A549 (cell line): ENCODE data around the gene MVB12B. TPM values are rescaled to one million over a fixed set of nuclear protein-coding genes. Genes with fewer than 3 reads are reported as not detected.

Source experiments
- ATAC-seq, 2 experiments: fragments of 200-7000 bp in 1 of 2; fragments of >200 bp in 1 of 2; cut with Nextera tagmentation in 1 of 2; cut with Tn5 transposase in 1 of 2; 3 replicates each; pipeline versions ENCODE4 v1.8.0 to v1.9.1; 2018 to 2020; ENCODE audit warnings: mild to moderate bottlenecking in 1 of 2, moderate library complexity in 1 of 2
- CTCF ChIA-PET: fragments of 300-600 bp; sonication (Branson Sonifier 250); formaldehyde crosslinking; extraction: SDS; loops from one replicate; lab custom pipeline; 2021; ENCODE audit warnings: antibody characterized with exemption, inconsistent platforms; lab: Yijun Ruan, JAX
- POLR2A ChIA-PET: fragments of 350-600 bp; formaldehyde crosslinking; extraction: SDS; loops from one replicate; lab custom pipeline; 2021; ENCODE audit warnings: antibody characterized with exemption, inconsistent platforms; lab: Yijun Ruan, JAX
- DNase-seq, 2 experiments: peaks; one replicate each; pipeline versions ENCODE4 v3.0.0 to v3.0.0-alpha.2; 2011 to 2016; ENCODE audit warnings: low read depth in 1 of 2, low spot score in 1 of 2
- FAIRE-seq: peaks from 2 replicates; lab custom pipeline; 2011; peaks lifted over from hg19 to GRCh38; lab: Jason Lieb, UNC
- H3K27ac ChIP-seq, 2 experiments: fragments of >200 bp; sonication (Bioruptor Twin); formaldehyde crosslinking; 3 replicates each; pipeline ENCODE4 v1.5.1; 2016 to 2017
- H3K4me1 ChIP-seq: fragments of >200 bp; sonication (Bioruptor Twin); formaldehyde crosslinking; 3 replicates; pipeline ENCODE4 v1.6.1; 2016
- H3K4me2 ChIP-seq: fragments of >200 bp; sonication (Bioruptor Twin); formaldehyde crosslinking; 3 replicates; pipeline ENCODE4 v1.6.1; 2016
- H3K4me3 ChIP-seq: fragments of >200 bp; sonication (Bioruptor Twin); formaldehyde crosslinking; 3 replicates; pipeline ENCODE4 v1.5.1; 2016
- H3K9me3 ChIP-seq: fragments of >200 bp; sonication (Bioruptor Twin); formaldehyde crosslinking; 3 replicates; pipeline ENCODE4 v1.6.1; 2016
- BHLHE40 ChIP-seq: IDR thresholded peaks from 2 replicates; pipeline ENCODE4 v1.6.1; 2012; ENCODE audit warnings: low read depth, low read length, inconsistent platforms
- CBX2 ChIP-seq: fragments of 200-600 bp; sonication (generic); IDR thresholded peaks from 2 replicates; pipeline ENCODE4 v1.6.1; 2016; ENCODE audit warnings: low read depth, mild to moderate bottlenecking, borderline replicate concordance
- CBX8 ChIP-seq: fragments of 200-600 bp; sonication (generic); IDR thresholded peaks from 2 replicates; pipeline ENCODE4 v1.6.1; 2016
- CEBPB ChIP-seq, 2 experiments: fragments of >200 bp in 1 of 2; sonication (Bioruptor Twin) in 1 of 2; formaldehyde crosslinking in 1 of 2; IDR thresholded peaks; 2 replicates each; pipeline ENCODE4 v1.6.1; 2012 to 2016
- CHD2 ChIP-seq: fragments of 150-350 bp; IDR thresholded peaks from 2 replicates; pipeline ENCODE4 v1.6.1; 2014; ENCODE audit warnings: low read length; ENCODE audit not compliant: partially characterized antibody
- EHMT2 ChIP-seq: fragments of 200-600 bp; sonication (generic); IDR thresholded peaks from 2 replicates; pipeline ENCODE4 v1.6.1; 2016; ENCODE audit warnings: antibody characterized with exemption, low read depth, mild to moderate bottlenecking, moderate library complexity
- EP300 ChIP-seq, 2 experiments: fragments of >200 bp; sonication (Bioruptor Twin); formaldehyde crosslinking; IDR thresholded peaks; 2 replicates in 1 of 2; 3 replicates in 1 of 2; pipeline ENCODE4 v1.6.1; 2016 to 2017
- ESRRA ChIP-seq: fragments of 150-350 bp; IDR thresholded peaks from 2 replicates; pipeline ENCODE4 v1.6.1; 2014; ENCODE audit warnings: mild to moderate bottlenecking, low read length, borderline replicate concordance
- GATA3 ChIP-seq: IDR thresholded peaks from 2 replicates; pipeline ENCODE4 v1.6.1; 2012; ENCODE audit warnings: borderline replicate concordance
- JUN ChIP-seq, 2 experiments: fragments of >200 bp; sonication (Bioruptor Twin); formaldehyde crosslinking; IDR thresholded peaks; 2 replicates in 1 of 2; 3 replicates in 1 of 2; pipeline ENCODE4 v1.6.1; 2016 to 2017
- KDM1A ChIP-seq: fragments of 200-600 bp; sonication (generic); IDR thresholded peaks from 2 replicates; pipeline ENCODE4 v1.6.1; 2016; ENCODE audit warnings: low read depth, mild to moderate bottlenecking
- MAFK ChIP-seq: fragments of 450-650 bp; IDR thresholded peaks from 2 replicates; pipeline ENCODE4 v1.6.1; 2014; ENCODE audit not compliant: partially characterized antibody
- NPAS2 ChIP-seq: fragments of 250-450 bp; sonication (Bioruptor Pico); IDR thresholded peaks from 2 replicates; pipeline ENCODE4 v1.8.0; 2022; ENCODE audit warnings: mild to moderate bottlenecking, moderate library complexity, borderline replicate concordance
- POLR2A ChIP-seq: IDR thresholded peaks from 2 replicates; pipeline ENCODE4 v1.6.1; 2012; ENCODE audit warnings: mild to moderate bottlenecking, low read length
- RNF2 ChIP-seq: fragments of 200-600 bp; sonication (generic); IDR thresholded peaks from 2 replicates; pipeline ENCODE4 v1.6.1; 2016; ENCODE audit warnings: low read depth, mild to moderate bottlenecking, antibody characterized with exemption, moderate library complexity, borderline replicate concordance
- TFCP2L1 ChIP-seq: fragments of 250-450 bp; sonication (Bioruptor Pico); IDR thresholded peaks from 2 replicates; pipeline ENCODE4 v1.5.0; 2021; ENCODE audit warnings: mild to moderate bottlenecking
- ZFP36 ChIP-seq: fragments of 450-650 bp; IDR thresholded peaks from 2 replicates; pipeline ENCODE4 v1.6.1; 2014; ENCODE audit warnings: borderline replicate concordance; ENCODE audit not compliant: partially characterized antibody
- ZNF302 ChIP-seq: fragments of 250-450 bp; sonication (Bioruptor Pico); IDR thresholded peaks from 2 replicates; pipeline ENCODE4 v1.9.0; 2021; ENCODE audit warnings: inconsistent platforms, mild to moderate bottlenecking, moderate library complexity
- WGBS: methylation state at CpG from one replicate; pipeline ENCODE4 v1.1.6; 2017; ENCODE audit errors: missing lambda C conversion rate; 5-methylcytosine and 5-hydroxymethylcytosine counted together
- polyA plus RNA-seq, 4 experiments: library from polyadenylated mRNA; depleted of rRNA in 3 of 4; stranded (reverse); fragments of >200 nt; fragmentation: RNase III in 1 of 4; extraction: RNeasy Plus Mini Kit Qiagen cat#74134 plus additional on column Dnase treatment in 1 of 4; gene quantifications; 2 replicates in 3 of 4; 3 replicates in 1 of 4; pipeline ENCODE4 v1.2.3, GENCODE V29; 2011 to 2017
- TF ChIP-seq, protein P1 (sequence below): IDR thresholded peaks from 2 replicates; pipeline ENCODE4 v1.6.1; 2012
- TF ChIP-seq, protein P2 (sequence below): IDR thresholded peaks from 2 replicates; pipeline ENCODE4 v1.6.1; 2012
- TF ChIP-seq, protein P3 (sequence below): IDR thresholded peaks from 2 replicates; pipeline ENCODE4 v1.6.1; 2012; ENCODE audit warnings: low read depth, borderline replicate concordance
- TF ChIP-seq, protein P4 (sequence below): fragments of 250-450 bp; sonication (Bioruptor Pico); IDR thresholded peaks from 2 replicates; pipeline ENCODE4 v1.5.0; 2020; ENCODE audit warnings: low read depth, mild to moderate bottlenecking, moderate library complexity
- TF ChIP-seq, protein P5 (sequence below): fragments of 200-600 bp; sonication (generic); IDR thresholded peaks from 2 replicates; pipeline ENCODE4 v1.6.1; 2016; ENCODE audit warnings: antibody characterized with exemption, mild to moderate bottlenecking, moderate library complexity
- TF ChIP-seq, protein P6 (sequence below): fragments of >200 bp; sonication (Bioruptor Twin); formaldehyde crosslinking; IDR thresholded peaks from 3 replicates; pipeline ENCODE4 v1.6.1; 2016

Gene MVB12B
- polyA plus RNA-seq, 2 of the 4 experiments (the other 2 are of a cell fraction): 4.6 to 5.9 TPM

DNA sequence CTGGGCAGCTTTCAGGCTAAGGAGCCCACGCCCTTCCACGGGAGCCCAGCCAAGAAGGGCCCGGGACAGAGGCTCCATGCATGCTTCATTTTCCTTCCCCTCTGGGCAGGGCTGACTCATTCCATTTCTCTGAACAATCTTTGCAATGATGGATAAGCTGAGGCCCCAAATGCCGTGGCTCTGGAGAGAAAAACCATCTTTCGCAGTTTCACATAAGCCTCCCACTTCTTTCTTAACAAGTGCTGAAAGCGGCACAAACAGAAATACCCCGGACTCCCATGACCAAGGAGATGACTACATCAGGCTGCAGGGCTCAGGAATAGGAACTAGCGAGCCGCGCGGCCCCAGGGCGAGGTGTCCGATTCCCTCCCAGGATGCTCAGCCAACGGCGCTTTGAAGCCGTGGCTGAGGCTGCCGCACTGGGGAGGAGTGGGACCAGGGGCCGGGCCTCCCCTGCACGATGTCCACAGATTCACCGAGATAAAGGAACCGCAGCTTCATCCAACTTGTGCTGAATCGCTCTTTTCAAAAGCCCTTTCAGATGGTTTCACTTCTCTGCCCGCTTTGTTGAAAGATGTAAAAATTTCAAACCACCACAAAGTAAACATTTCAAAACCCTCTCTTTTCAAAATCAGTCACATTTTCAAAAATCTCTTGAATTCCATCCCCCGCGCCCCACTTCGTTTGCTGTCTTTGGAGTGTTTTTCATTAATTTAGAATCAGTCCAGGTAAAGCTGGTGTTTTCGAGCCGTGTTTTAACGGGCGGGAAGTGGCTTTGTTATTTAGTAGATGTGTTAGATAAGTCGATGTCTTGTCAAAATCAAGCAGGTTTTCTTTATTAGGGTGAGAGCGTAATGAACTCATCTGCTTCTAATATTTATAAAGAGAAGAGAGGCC is 190.6 kb downstream of the MVB12B start:
- ATAC-seq (peak; percentile 53 to 59), DNase-seq (peak; percentile 32 to 61), FAIRE-seq (no peak)
- CTCF ChIA-PET: interaction anchor here (0.8 to 13.1 kb wide), 5 partner anchors 13 to 174 kb away, joined by 3 to 178 read pairs (median 5); no protein-coding TSS in a partner anchor
- POLR2A ChIA-PET: no interaction called here
- Histone ChIP-seq H3K4me1 (peaks cover 12% of the 10 kb centered on the region; the same call in 2 of the 3 replicates), H3K9me3 (no peaks in the 10 kb centered on the region), H3K27ac (no peak overlapping the region), H3K4me2 (peak overlapping the region; percentile 93), H3K4me3 (peak overlapping the region; percentile 42)
- WGBS: 5% methylated on average over 24 of the region's 32 CpGs
- TF ChIP-seq JUN (IDR thresholded peaks at IDR 0.05) (0 out of 5 replicates have a peak, but pooled peaks of 1 of the 2 experiments have one; percentile 22), RNF2 (peak; percentile 99), CBX8 (peak; percentile 96; the same call in 1 of the 2 replicates)
- TF ChIP-seq, protein P1, sequence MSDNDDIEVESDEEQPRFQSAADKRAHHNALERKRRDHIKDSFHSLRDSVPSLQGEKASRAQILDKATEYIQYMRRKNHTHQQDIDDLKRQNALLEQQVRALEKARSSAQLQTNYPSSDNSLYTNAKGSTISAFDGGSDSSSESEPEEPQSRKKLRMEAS: 0 out of 2 replicates have a peak, but pooled peaks have one; percentile 16
- TF ChIP-seq, protein P2, sequence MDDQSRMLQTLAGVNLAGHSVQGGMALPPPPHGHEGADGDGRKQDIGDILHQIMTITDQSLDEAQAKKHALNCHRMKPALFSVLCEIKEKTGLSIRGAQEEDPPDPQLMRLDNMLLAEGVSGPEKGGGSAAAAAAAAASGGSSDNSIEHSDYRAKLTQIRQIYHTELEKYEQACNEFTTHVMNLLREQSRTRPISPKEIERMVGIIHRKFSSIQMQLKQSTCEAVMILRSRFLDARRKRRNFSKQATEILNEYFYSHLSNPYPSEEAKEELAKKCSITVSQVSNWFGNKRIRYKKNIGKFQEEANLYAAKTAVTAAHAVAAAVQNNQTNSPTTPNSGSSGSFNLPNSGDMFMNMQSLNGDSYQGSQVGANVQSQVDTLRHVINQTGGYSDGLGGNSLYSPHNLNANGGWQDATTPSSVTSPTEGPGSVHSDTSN: no peak
- TF ChIP-seq, protein P3, sequence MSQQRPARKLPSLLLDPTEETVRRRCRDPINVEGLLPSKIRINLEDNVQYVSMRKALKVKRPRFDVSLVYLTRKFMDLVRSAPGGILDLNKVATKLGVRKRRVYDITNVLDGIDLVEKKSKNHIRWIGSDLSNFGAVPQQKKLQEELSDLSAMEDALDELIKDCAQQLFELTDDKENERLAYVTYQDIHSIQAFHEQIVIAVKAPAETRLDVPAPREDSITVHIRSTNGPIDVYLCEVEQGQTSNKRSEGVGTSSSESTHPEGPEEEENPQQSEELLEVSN: no peak
- TF ChIP-seq, protein P4, sequence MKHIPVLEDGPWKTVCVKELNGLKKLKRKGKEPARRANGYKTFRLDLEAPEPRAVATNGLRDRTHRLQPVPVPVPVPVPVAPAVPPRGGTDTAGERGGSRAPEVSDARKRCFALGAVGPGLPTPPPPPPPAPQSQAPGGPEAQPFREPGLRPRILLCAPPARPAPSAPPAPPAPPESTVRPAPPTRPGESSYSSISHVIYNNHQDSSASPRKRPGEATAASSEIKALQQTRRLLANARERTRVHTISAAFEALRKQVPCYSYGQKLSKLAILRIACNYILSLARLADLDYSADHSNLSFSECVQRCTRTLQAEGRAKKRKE (CRISPR knock-in tag): no peak

DNA sequence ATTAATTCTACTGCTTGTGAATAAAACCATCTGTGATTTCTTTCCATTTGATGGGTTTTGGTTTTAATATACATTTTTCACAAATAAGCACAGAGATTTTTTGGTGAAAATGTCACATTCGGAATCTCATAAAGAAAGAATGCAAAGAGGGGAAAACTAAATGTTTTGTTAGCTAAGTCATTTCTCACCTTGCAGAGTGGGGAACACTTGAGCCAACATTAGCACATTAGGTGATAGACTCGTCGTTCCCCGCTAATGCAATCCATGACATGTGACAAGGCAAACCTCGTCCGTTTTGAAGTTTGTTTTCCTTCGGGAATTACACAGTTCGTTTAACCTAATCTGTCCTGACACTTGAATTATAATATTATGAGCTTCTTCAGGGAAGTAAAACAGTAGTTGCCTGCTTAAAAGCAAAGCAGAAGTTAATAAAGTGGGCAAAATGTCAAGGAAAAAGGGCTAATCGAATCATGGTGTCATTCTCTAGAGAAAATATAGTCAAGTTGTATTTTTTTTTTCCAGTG is 191.3 kb downstream of the MVB12B start:
- no peak for DNase-seq
- Histone ChIP-seq H3K4me2 (peak overlapping the region; percentile 93), H3K27ac (no peak overlapping the region), H3K4me3 (peak overlapping the region; percentile 42; the same call in 2 of the 3 replicates), H3K9me3 (no peaks in the 10 kb centered on the region), H3K4me1 (peaks cover 12% of the 10 kb centered on the region; the same call in 2 of the 3 replicates)
- no peak for ATAC-seq
- POLR2A ChIA-PET: no interaction called here
- WGBS: 8% methylated on average over 9 of the region's 9 CpGs
- CTCF ChIA-PET: interaction anchor here (0.7 to 13.1 kb wide), 9 partner anchors 9 to 263 kb away, joined by 3 to 178 read pairs (median 3); no protein-coding TSS in a partner anchor
- FAIRE-seq: peak; percentile 13
- TF ChIP-seq ESRRA: no peak
- no peak for TF ChIP-seq ZNF302
- TF ChIP-seq CBX8: peak; percentile 98
- TF ChIP-seq RNF2: peak; percentile 99
- TF ChIP-seq MAFK: no peak
- 0 out of 2 replicates have a peak, but pooled peaks have one; percentile 33 for TF ChIP-seq CBX2
- TF ChIP-seq EHMT2: no peak
- no peak for TF ChIP-seq EP300 (IDR thresholded peaks at IDR 0.05)
- TF ChIP-seq, protein P2: no peak
- TF ChIP-seq POLR2A: no peak
- TF ChIP-seq TFCP2L1 (CRISPR knock-in tag): no peak
- no peak for TF ChIP-seq NPAS2
- no peak for TF ChIP-seq KDM1A
- no peak for TF ChIP-seq CEBPB (IDR thresholded peaks at IDR 0.05)
- no peak for TF ChIP-seq GATA3
- peak; percentile 70 for TF ChIP-seq ZFP36
- TF ChIP-seq CHD2: no peak
- no peak for TF ChIP-seq BHLHE40
- TF ChIP-seq, protein P5, sequence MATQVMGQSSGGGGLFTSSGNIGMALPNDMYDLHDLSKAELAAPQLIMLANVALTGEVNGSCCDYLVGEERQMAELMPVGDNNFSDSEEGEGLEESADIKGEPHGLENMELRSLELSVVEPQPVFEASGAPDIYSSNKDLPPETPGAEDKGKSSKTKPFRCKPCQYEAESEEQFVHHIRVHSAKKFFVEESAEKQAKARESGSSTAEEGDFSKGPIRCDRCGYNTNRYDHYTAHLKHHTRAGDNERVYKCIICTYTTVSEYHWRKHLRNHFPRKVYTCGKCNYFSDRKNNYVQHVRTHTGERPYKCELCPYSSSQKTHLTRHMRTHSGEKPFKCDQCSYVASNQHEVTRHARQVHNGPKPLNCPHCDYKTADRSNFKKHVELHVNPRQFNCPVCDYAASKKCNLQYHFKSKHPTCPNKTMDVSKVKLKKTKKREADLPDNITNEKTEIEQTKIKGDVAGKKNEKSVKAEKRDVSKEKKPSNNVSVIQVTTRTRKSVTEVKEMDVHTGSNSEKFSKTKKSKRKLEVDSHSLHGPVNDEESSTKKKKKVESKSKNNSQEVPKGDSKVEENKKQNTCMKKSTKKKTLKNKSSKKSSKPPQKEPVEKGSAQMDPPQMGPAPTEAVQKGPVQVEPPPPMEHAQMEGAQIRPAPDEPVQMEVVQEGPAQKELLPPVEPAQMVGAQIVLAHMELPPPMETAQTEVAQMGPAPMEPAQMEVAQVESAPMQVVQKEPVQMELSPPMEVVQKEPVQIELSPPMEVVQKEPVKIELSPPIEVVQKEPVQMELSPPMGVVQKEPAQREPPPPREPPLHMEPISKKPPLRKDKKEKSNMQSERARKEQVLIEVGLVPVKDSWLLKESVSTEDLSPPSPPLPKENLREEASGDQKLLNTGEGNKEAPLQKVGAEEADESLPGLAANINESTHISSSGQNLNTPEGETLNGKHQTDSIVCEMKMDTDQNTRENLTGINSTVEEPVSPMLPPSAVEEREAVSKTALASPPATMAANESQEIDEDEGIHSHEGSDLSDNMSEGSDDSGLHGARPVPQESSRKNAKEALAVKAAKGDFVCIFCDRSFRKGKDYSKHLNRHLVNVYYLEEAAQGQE: no peak
- TF ChIP-seq, protein P6, sequence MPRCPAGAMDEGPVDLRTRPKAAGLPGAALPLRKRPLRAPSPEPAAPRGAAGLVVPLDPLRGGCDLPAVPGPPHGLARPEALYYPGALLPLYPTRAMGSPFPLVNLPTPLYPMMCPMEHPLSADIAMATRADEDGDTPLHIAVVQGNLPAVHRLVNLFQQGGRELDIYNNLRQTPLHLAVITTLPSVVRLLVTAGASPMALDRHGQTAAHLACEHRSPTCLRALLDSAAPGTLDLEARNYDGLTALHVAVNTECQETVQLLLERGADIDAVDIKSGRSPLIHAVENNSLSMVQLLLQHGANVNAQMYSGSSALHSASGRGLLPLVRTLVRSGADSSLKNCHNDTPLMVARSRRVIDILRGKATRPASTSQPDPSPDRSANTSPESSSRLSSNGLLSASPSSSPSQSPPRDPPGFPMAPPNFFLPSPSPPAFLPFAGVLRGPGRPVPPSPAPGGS: no peak
- TF ChIP-seq, protein P4 (CRISPR knock-in tag): no peak
